CD4-positive, alpha-beta T cell treated with Interleukin-15 for 4 hours (primary cell): Measurements from ENCODE around the gene VSIG10L2.

Experiments
- DNase-seq: peaks from one replicate; pipeline ENCODE4 v3.0.0-alpha.2; 2020; ENCODE audit warnings: low spot score

VSIG10L2 gene

DNA sequence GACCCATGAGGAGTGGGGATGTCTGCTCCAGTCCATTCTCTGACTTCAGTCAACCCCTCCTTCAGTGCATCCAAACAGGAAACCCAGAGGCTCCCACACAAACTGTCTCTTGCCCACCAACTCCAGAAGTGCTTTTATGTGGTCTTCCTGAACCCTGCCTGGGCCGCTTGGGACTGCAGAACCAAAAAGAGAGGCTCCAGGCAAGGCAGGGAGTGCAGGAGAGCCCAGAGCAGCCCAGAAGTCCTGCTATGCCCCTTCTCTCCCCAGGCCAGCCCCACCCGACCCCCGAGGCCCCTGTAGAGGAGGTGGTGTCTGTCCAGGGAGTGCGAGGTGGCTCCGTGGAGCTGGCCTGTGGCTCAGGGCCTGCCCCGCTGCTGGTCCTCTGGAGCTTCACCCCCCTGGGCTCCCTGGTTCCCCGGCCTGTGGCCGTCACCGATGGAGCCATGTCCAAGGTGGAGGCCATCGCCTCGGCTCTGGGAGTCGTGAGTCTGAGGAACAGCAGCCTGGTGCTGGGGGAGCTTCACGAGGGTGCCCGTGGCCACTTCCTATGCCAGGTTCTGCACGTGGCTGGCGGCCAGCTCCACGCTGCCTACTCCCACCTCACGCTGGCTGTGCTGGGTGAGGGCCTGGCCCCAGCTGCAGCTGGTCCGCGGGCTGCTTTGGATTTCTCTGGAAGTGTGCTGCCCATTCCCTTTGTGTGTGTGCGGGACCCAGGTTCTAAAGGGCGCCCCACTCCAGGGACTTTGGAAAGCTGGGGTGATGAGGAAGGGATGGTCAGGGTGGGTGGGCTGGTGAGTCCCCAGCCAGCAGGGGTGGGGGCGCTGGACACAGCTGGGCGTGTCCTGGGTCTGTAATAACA lies 1.8 kb downstream of the VSIG10L2 start:
- DNase-seq = no peak

DNA sequence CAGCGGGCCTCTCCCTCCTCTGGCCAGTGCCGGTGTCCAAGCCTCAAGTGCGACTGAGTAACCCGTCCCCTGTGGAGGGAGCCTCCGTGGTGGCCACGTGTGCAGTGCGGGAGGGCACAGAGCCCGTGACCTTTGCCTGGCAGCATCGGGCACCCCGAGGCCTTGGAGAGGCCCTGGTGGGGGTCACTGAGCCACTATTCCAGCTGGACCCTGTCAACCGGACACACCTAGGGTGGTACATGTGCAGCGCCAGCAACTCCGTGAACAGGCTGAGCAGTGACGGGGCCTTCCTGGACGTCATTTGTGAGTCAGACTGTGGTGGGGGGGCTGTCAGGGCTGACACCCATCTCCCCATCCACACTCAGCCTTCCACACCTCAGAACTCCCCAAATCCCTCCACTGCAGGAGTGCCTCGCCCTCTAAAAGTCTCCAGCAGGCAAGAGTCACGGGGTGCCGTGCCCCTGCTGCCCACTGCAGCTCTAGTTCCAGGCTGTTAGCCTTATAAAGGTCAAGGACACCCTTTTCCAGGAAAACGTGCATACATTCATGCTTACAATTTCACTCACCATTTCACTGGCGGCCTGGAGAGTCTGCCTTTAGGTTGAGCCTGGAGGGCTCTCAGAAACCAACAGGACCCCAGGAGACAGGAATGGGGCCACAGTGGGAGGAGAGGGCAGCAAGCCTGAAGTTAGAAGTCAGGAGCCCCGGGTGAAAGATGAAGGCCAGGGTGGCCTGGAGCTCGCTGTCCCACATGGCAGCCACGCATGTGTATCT lies 2.6 kb downstream of the VSIG10L2 start:
- DNase-seq = no peak

DNA sequence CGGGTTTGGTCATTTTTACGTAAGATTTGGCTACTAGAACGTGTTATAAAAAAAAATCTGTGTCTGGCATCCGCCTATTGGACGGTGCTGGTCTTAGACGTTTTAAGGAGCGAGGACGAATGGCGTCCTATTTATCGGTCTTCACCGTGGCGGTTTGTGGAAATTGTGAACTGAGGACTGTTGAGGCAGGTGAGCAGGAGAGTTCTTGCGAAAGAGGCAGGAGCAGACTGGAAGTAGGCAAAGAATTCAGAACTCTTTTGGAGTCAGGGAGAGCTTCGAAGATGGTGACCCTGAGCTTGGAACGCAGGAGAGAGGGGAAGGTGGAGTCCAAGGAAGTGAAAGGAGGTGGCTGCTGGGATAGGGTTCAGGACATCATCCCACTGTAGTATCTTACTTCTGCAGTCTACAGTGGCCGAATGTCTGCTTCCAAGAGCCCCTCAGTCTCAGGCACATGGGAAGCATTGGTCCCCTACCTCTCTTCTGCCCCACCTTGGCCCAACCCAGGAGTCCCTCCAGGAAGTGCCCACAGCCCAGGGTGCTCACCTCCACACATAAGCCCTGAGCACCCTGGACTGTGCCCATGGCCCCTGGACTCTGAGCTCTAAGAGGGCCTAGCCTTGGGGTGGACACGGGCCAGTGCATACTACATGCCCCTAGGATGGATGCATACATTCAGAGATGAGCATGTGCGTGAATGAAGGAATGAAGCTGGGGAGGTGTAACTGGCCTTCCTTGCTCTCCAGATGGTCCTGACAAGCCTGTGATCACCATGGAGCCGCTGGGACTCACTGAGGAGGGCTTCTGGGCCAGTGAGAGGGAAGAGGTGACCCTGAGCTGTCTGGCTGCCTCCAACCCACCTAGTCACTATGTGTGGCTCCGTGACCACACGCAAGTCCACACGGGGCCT lies 3.7 kb downstream of the VSIG10L2 start:
- DNase-seq = no peak

DNA sequence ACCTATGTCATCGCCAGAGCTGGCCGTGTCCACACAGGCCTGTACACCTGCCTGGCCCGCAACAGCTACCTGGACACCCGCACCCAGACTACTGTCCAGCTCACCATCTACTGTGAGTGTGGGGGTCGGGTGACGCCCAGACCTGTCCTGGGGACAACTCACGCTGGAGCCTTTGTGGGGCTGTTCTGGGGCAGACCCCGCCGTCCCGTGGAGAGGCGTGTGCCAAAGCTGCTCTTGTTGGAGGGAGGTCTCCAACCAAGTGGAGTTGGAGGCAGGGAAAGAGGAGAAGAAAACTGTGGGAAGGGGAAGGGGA lies 4.3 kb downstream of the VSIG10L2 start:
- no peak for DNase-seq

DNA sequence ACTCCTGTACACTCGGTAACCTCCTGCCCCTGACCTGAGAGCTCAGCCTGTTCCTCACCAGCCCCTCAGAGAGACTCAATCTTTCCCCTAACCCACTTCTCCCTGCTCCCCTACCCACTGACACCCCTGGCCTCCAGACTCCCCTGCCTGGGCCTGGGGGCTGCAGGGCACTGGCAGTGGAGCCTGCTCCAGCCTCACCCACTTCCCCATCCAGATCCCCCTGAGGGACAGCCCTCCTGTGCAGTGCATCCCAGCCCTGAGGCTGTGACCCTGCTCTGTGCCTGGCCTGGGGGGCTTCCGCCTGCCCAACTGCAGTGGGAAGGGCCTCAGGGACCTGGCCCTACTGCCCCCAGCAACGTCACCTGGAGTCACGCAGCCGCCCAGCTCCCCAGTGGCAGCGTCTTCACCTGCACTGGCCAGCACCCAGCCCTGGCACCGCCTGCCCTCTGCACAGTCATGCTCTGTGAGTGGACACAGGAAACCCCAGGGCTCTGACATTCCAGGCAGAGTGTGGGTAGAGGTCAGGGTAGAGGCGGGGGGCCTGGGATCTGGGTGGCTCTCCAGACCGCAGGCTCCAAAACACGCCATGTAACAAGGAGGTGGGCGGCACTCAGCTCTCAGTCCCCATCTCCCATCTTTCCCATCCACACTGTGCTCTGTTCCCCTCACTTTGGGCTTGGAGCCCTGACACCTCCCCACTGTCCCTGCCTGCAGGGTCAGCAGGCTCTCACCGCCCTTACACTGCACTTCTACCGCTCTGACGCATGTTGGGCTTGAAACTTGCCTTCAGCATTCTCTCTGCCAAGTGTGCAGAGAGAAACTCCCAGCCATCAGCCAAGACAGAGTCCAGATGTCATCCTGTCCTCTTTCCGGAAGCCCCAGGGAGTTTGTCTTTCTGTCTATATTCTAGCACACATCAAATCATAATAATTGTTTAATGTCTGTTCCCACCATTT lies 5.1 kb downstream of the VSIG10L2 start:
- no peak for DNase-seq

DNA sequence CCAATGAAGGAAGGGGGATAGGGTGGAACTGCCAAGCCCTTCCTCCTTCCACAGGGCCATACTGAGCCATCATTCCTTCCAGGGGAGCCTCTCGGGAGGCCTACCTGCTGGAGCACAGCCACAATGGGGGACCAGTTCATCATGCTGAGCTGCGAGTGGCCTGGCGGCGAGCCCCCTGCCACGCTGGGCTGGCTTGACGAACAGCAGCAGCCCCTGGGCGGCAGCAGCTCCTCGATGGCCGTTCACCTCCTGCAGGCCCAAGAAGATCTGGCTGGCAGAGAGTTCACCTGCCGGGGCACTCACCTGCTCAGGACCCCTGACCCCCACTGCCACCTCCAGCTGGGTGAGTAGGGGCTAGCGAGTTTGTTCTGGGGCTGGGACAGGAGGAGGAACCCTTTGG lies 5.9 kb downstream of the VSIG10L2 start:
- DNase-seq = no peak

DNA sequence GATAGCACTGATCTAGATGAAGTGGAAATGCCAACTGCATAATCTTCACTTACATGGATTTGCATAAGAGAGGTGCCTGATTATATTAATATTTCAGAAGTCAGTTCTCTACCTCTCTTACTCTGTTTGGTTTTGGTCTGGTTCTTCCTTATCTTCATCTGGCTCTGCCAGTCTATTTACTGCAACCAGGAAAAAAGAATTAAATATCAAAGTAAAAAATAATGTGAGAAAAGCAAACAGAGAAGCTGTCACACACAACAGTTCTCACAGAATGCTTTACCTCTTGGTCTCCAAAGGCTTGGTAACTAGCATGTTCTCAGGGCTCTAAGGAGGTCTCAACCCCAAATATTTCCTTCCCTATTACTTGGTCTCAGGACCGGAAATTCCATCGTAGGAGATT lies 6.7 kb downstream of the VSIG10L2 start:
- DNase-seq = no peak

DNA sequence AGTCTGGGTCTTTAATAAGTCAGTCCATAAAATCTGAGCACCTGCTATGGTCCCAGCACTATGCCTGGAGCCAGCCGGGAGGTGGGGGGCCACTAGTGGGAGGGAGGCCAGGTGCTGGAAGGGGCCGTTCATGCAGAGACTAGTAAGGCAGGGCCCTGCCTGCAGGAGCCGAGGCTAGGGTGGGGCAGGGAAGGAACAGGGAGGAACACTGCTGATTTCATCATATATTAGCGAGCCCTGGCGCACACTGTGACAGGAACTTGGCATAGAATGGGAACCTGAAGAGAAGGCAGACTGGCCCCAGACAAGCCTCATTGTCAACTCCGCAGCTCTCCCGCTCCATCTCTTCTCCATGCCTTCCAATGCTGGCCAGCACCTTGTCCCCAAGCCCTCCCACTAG lies 7.1 kb downstream of the VSIG10L2 start:
- DNase-seq = no peak

DNA sequence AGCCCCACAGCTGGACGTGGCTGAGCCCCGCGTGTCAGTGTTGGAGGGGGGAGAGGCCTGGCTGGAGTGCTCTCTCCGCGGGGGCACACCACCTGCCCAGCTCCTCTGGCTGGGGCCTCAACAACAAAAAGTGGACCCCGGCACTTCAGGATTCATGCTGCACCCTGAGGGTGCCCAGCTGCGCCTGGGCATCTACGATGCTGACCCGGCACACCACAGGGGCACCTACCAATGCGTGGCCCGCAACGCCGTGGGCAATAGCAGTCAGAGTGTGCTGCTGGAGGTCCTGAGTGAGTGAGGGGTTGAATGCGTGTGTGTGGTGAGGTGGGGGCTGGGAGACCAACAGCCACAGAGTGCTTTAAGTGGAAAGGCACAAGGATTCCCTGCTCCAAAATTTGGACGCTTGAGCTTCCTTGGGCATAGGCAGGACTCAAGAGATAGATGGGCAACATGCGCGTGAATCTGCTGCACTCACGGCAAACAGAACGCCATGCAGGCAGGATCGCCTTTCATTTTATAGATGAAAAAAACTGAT lies 7.6 kb downstream of the VSIG10L2 start:
- no peak for DNase-seq

DNA sequence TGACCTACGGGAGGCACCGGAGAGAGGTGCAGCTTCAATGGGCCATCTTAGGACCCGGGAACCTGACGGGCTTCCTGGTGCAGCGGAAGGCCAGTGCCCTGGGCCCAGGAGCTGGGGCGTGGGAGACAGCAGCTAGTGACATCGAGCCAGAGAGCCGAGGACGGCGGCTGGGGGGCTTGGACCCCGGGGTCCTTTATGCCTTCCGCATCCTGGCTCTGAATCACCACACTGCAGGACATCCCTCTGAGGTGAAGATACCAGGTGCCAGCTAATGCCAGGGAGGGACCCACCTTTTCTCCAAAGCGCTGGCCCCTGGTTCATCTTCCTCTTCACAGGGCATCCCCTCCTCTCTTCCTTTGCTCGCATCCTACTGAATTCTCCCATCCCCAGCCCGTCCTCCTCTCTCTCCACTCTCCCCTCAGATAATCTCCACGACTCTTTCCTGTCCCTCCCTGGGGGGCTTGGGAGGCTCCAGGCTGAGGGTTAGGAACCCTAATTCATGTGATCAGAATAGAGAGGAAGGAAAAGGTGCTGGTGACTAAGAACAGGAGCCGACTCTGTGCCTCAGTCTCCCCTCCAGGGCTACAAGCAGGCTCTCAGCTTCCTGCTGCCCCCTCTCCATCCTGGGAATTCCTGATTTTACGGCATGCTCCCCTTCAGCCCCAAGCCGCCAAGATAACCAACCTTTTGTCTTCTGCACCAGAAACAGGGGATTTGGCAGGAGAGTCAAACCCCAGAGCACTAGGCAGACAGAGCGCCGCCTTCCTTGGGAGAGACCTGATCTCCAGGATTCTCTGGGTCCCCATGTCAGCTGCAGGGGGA lies 8.5 kb downstream of the VSIG10L2 start:
- DNase-seq = no peak

DNA sequence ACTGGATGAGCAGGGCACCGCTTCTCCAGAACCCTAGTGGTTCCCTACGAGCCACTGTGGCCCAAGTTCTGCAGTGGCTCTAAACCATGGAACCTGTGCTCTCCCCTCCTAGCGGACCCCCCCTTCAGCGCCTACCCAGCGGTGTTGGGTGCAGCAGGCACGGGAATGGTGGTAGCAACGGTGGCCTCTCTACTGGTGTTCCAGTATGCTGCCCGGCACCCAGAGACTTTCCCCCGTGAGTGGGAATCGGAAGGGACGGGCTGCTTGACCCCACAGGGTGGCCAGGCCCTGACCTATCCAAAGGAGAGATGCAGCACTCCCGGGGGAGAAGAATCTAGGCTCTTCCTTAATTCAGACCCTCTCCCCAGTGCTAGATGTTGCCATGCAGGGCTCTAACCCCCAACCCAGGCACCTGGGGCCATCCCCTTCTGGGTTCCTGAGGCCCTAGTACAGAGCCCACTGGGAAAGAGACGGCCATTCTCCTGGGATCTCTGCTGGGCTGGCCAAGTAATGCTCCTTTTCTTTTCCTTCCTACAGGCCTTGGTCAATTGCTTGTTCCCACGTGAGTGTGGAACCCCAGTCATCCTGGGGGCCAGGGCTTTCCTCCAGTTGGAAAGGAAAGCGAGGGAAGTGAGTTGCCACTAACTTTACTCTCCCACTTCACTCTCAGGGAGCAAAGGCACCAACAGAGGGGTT lies 9.2 kb downstream of the VSIG10L2 start:
- DNase-seq = no peak

DNA sequence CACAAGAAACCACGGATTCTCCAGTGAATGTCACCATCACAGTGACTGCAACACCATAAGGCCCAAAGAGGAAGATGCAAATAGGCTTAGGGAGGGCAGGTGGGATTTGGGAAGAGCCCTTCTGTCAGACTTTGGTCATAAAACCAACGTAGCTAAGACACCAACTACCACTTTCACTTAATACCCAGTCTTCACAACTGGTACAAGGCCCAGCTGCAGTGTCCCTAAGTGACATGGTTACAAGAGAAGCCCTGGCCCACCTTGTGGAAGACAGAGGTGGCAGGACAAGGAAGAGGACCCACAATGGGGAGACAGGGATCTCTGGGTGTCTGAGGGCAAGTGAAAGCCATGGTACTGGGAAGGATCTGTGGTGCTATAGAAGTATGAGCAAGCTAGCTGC lies 10.0 kb downstream of the VSIG10L2 start:
- DNase-seq = no peak

DNA sequence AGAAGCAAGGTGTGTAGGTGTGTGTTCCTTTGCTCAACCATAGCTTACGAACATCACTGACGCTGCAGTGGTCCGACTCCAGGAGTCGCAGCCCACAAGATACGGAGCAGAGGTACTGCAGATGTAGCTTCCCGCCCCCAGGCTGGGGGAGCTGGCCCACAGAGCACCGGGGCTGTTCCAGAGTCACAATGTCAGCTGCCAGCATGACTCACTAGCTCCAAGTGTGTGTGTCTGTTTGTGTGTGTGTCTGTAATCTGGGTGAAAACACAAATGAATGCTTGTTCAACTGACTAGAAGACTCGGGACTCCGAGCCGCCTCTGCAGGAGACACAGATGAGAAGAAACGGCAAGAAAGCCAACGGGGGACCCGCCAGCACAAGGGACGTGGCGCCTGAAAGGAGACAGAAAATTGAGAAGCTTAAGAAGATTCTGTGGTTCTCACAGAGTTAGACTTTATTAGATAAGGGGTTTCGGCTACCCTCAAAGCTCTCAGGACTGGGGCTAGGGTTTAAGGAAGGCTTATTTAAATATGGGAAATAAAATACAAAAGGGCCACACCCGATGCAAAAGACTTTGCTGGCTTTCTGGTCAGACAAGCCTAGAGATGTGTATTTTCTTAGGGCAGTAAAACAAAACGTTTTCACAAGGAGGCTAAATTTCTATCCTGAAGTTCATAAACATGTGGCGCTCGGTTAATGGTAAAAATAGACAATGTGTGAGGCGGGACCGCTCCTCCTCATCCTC lies 10.7 kb downstream of the VSIG10L2 start:
- DNase-seq = no peak

DNA sequence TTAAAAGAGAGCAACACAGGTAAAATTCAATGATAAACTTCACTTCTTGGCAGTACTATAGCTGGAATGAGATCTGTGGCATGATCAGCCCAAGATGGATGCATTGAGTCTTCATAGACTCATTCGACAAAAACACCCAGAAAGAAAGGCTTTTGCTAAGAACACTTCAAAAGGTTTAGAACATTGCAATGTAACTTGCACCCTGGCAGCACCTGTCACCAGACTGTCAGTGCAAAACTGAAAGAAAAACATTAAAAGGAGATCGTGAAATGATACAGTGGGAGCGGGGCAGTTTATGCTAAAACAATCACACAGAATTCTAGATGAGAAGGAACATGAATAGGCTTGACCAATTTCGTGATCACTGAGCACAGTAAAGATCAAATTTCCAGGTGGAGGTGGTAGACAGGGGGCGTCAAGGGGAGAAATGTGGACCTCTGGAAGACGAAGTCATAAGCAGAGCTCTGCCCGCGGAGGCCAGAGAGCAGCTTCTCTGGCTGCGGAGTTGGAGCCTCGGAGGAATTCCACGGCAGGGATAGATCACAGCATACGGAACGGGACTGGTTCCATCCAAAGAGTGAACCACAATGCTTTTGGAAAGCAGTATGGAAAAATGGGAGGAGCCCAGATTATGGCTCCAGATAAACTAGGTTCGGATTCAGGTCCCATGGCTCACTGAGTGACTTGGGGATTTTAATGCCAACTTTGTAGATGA lies 11.9 kb downstream of the VSIG10L2 start:
- no peak for DNase-seq

DNA sequence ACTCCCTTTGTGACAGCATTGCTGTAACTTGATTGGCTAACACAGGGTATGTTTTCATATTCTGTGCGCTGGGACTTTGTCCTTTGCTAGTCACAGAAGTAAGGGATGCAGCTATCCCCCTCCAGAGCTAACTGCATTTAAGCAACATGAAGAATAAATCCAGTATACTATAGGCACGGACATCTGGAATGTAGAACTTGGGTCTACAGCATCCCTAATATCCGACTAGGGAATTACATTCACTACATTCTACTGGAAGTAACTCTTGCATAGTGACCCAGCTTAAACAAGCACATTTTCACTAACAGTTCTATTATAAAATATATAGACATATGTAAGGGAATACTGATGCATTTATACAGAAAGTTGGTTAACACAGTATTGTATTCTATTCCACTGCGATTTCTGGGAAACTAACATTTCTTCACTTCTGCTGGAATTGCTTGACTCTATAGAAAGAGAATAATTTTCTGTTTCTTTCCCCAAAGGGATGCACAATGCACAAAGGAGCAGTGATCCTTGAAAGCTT lies 13.1 kb downstream of the VSIG10L2 start:
- no peak for DNase-seq

DNA sequence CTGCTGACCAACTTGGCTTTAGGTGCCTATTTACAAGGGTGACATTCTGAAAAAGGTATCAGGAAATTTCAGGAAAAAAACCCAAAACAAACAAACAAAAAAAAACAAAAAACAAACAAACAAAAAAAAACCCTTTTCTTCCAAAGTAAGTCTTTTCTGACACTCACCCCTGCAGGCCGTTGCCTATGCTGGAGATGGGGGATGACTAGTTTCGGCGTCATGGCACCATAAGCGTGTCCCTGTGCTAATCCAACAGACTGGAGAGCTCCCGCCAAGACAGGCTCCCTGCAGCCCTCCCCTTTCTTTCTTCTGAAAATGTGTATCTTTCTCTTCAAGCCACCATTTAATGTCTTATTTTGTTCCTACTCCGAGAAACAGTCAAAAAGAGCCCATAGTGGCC lies 13.7 kb downstream of the VSIG10L2 start:
- DNase-seq = no peak

DNA sequence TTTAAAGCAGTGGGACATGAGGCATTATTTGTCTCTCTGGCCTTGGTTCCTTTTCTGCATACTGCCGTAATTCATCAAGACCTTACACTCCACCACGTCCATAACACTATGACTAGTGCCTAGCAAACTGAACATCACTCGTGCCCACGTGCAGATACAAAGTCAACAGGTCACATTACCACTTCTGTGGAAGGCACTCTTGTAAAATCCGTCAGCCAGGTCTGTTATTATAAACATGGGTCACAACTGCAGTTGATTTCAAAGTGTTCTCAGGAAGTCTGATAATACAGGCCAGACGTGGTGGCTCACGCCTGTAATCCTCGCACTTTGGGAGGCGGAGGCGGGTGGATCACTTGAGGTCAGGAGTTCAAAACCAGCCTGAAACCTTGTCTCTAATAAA lies 14.1 kb downstream of the VSIG10L2 start:
- DNase-seq = no peak

DNA sequence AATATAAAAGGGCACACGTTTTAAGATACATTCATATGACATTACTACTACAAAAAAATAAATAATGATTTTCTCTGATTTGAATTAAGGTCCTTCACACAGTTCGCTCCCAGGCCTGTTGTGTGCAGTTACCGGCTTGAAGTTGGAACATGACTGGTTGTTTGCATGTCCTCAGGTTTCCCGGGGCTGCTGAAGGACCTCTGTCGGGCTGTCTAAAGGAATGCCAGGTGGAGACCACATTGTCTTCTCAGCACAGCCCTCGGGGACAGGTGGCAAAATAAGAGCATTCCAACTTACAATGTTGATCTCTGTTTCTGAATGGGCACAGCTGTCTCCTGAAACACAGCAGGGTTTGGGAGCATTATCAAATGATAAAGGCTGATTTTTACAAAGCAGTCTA lies 14.9 kb downstream of the VSIG10L2 start:
- DNase-seq = no peak
